Nucleus accumbens (tissue), 56 donors: ENCODE measurements around the gene XRN1.
"Not testable (repeated sequence)": the region's sequence is repeated elsewhere in the genome, so short reads cannot be mapped to it uniquely, and the experiment has no call there.

ENCODE experiments used
- DNase-seq, 56 donors: peaks; one replicate each; lab custom pipeline; 2025; lab: John Stamatoyannopoulos, UW

XRN1 gene

GRCh38 chr3:142439499-142440220 is 8.2 kb downstream of the XRN1 start:
- DNase-seq, result not testable (repeated sequence)

DNA sequence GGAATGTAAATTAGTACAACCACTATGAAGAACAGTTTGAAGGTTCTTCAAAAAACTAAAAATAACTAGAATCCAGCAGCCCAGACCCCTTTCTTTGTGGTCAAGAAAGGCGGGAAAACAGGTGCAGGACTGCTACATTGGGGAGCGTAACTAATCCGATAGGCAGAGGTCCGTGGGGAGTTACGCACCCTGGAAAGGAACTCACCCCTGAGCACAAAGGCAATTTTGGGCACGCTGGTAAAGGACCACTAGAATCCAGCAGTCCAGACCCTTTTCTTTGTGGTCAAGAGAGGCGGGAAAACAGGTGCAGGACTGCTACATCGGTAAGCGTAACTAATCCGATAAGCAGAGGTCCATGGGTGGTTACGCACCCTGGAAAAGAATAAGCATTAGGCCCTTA is 9.7 kb downstream of the XRN1 start:
- not testable (repeated sequence) for DNase-seq

- no peak for DNase-seq
These were observed 10.8 kb downstream of the XRN1 start for GRCh38 chr3:142436951-142437585.

GRCh38 chr3:142434503-142434902 is 13.3 kb downstream of the XRN1 start:
- DNase-seq, result no peak

DNA sequence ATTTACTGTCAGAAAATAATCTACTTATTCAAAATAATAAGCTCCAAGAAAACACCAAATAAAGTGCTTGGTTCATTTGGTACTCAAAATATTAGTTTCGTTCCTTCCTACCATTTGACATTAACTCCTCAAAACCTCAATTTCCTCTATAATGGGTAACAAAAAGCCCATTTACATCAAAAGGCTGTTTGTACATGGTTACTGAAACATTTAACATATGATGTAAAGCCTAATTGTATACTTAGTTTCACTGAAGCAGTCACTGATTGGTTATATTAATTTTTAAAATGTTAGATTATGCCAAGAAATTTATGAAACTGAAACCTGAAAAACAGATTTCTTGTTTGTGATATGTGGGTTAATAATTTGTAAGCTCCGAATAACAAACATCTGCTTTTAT is 14.7 kb downstream of the XRN1 start:
- no peak for DNase-seq

DNA sequence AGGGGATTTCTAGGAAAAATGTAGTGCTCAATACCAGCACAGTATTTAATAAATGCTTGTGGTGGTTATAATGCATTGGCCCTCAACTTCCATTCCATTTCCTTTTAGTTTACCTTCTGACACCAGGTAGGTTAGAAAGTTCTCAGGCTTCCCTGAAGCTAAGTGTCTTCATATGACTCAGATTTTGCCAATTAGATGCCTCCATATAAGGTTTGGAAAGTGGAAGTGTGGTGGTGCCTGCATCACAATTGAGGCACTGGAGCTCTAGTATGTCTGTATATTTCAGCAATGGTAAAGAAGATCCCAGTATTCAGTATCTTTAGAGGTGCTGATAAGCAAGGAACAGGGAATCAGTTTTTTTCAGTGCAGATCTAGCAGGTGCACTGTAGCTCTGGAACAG is 18.3 kb downstream of the XRN1 start:
- no peak for DNase-seq

GRCh38 chr3:142424754-142425153 is 23.1 kb downstream of the XRN1 start:
- DNase-seq, result no peak

- DNase-seq, result no peak
These were observed 28.8 kb downstream of the XRN1 start for GRCh38 chr3:142418926-142419592.

- no peak for DNase-seq
These were observed 30.5 kb downstream of the XRN1 start for GRCh38 chr3:142417302-142417701.

DNA sequence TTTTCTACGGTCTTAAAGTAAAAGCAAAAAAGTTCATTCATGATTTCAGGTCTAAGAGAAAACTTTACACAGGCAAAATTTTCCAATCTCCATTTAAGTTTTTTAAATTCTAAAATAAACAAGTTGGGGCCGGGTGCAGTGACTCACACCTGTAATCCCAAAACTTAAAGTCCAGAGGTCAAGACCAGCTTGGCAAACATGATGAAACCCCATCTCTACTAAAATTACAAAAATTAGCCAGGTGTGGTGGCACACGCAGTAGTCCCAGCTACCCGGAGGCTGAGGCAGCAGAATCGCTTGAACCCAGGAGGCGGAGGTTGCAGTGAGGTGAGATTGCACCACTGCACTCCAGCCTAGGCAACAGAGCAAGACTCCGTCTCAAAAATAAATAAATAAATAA is 47.3 kb downstream of the XRN1 start:
- DNase-seq, result not testable (repeated sequence)

DNA sequence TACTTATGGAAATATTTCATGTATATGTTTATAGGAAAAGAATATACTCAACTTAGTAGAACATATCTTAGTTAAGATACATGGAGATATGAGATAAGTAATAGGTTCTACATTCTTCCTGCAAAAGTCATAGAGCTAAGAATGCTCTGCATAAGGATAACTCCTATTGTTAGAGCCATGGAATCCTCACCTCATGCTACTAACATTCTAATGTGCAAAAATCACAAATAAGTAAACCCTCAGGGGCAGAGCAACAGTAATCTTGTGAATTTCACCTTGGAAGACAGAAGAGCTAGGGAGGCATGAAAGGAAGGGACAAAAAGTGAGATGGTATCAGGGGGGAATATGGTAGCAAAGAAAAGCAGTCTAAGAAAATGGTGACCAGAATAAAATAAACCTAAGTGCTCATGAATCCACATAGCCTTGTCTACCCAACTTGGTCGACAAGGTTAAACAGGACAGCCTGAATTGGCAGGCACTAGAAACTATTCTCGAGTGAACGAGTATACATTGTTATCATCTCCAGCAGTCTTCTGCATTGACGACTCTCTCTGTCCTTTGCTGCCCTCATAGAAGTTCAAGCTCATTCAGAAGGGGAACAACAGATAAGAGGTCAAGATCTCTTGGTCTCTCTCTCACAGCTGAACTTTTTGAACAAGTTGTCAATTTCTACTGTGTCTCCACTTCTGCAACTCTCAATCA is 52.8 kb downstream of the XRN1 start:
- no peak for DNase-seq

DNA sequence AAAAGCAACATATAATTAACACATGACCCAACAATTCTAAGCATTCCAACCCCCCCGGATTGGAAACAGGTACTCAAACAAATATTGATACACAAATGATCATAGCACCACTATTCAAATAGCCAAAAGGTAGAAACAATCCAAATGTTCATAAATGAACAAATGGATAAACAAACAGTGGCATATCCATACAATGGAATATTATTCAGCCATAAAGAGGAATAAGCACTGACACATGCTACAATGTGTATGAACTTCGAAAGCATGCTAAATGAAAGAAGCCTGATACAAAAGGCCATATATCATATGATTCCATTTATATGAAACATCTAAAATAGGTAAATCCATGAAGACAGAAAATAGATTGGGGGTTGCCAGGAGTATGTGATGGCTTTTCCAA is 62.8 kb downstream of the XRN1 start:
- DNase-seq, result no peak

DNA sequence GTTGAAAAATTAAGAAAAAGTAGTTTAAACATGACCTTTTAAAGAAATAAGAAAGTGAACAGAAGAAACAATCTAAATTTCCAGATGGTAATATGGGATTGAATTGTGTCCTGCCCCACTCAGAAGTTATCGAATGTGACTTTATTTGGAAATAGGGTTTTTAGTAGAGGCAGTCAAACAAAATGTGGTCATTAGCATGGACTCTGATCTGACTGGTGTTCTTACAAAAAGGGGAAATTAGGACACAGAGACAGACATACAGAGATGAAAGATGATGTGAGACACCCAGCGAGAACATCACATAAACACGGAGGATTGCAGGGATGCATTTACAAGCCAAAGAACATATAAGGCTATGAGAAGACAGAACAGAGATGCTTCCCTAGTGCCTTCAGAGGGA is 73.2 kb downstream of the XRN1 start:
- DNase-seq, result no peak

DNA sequence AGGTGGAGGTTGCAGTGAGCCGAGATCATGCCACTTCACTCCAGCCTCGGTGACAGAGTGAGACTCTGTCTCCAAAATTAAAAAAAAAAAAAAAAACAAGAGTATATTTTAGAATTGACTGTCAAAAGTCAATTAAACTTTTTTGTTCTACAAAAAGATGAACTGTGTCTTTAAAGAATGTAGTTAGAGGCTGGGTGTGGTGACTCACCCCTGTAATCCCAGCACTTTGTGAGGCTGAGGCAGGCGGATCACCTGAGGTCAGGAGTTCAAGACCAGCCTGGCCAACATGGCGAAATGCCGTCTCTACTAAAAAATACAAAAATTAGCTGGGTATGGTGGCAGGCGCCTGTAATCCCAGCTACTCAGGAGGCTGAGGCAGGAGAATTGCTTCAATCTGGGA is 78.3 kb downstream of the XRN1 start:
- DNase-seq, result not testable (repeated sequence)

DNA sequence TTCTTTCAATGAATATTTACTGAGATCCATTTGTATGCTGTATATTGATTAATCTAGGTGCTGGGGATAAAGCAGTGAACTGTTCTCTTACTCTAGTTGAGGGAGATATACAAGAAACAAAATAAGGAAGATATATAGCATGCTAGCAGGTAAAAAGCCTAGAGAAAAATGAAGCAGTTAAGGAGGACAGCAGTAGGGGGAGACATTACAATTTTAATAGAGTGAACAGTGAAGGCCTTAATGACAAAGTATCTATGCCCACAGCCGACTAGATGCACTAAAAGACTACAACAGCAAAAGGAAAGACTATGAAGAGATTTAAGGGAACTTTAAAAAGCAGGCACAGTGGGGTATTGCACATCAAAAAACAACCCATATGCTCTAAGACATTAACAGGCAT is 81.4 kb downstream of the XRN1 start:
- DNase-seq, result no peak

DNA sequence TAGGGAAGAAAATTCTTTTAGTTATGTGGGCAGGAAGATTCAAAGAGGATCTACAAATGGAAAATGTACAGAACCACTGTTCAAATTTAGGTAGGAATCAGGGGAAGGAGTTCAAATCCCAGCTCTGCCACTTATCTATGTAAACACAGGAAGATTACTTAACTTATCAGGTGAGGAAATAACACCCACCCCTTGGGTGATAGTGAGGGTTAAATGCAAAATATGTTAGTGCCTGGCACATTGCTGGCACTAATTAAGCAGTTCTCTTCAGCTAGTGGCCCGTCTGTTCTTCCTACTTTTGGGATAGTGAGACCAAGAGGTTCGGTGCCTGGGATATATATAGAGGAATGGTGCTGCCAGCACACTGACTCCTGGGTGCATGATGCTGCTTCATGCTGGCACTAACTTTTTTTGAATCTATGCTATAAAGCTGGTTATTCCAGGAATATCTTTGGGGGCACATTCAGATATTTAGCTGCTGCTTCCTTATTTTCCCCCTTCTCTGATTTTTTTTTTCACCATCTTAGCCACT is 83.8 kb downstream of the XRN1 start:
- no peak for DNase-seq

GRCh38 chr3:142363433-142363832 is 84.4 kb downstream of the XRN1 start:
- not testable (repeated sequence) for DNase-seq

GRCh38 chr3:142359367-142359766 is 88.5 kb downstream of the XRN1 start:
- no peak for DNase-seq

DNA sequence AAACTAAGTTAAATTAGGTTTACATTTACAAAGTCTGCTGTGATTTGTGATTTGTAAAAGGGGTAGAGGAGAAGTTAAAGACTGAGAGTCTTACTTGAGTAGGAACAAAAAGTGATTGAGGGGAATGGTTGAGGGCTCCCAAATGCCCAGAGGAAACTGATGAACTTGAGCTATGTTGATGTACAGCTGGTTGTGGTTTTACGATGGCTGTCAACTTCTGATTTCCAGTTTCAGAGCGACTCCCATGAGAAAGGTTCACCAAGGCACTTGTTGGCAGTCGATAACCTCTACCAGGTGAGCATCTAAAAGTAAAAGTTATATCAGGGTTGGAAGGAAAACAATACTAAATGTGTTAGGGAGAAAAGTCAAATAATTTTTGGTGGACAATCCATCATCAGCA is 91.0 kb downstream of the XRN1 start:
- no peak for DNase-seq

DNA sequence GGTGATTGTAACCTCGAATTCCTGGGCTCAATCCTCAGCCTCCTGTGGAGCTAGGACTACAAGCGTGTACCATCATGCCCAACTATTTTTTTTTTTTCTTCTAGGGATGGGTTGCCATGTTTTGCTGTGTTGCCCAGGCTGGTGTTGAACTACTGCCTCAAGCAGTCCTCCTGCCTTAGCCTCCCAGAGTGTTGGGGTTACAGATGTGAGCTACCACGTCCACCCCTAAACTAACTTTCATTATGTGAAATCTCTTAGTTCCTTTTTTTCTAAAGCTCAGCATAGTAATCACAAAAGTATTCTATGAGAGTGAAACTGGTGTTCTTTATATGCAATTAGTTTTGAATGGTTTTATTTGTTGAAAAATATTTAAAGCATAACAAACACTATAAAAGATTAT is 92.1 kb downstream of the XRN1 start:
- DNase-seq, result no peak

GRCh38 chr3:142354076-142354475 is 93.8 kb downstream of the XRN1 start:
- no peak for DNase-seq
